GM18867 (cell line): ENCODE measurements around the gene KCNAB2.

Experiments used
- ATAC-seq: cut with Tn5 transposase; IDR thresholded peaks from one replicate; pipeline ENCODE4 v1.9.1; 2021; ENCODE audit warnings: mild to moderate bottlenecking, moderate library complexity; ENCODE audit not compliant: unreplicated experiment

The KCNAB2 gene

GRCh38 chr1:6077506-6077905, 31.8 kb downstream of the KCNAB2 start:
- no peak for ATAC-seq

DNA sequence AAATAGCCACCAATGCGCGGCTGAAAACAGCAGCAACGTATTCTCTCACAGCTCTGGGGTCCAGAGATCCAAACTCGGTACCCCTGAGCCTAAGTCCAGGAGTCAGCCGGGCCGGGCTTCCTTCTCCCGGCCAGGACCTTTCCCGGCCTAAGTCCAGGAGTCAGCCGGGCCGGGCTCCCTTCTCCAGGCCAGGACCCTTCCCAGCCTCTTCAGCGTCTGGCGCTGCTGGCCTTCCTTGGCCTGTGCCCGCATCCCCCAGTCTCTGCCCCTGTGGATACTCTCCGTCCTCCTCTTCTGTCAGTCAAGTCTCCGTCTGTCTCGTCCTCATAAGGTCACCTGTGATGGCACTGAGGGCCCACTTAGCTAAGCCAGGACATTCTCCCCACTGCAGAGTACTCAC, 32.2 kb downstream of the KCNAB2 start:
- no peak for ATAC-seq

DNA sequence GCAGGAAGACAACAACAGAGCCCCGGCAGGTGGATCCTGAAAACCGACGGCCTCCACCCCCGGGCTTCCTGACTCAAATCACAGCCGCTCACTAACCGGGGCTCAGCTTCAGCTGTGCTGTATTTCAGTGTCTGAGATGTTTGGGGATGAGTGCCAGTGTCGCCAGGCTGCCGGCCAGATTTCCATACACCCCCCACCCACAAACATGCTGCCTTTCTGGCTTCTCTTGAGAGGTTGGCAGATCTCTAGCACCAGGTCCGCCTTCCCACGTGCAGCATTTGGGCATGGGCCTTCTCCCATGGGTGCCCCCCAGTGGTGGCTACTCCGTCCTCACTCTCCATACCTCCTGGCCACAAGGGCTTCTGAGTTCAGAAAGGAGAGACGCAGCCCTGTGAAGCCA, 34.8 kb downstream of the KCNAB2 start:
- ATAC-seq, result no peak

DNA sequence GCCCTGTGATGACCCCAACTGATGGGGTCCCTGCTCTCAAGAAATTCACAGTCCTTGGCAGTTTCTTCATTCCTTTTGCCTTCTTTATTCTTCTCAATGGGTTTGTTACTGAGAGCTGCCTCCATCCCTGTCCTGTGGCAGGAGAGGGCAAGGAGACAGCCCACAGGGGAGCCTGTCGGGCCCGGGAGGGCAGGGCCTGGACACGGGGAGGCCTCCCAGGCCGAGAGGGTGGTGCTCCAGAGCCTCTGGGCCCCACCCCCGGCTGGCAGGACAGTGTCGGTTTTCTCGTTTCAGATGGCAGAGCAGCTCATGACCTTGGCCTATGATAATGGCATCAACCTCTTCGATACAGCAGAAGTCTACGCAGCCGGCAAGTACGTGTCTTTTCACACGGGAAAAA, 36.2 kb downstream of the KCNAB2 start:
- no peak for ATAC-seq

- no peak for ATAC-seq
Measured at GRCh38 chr1:6082430-6082971, 36.8 kb downstream of the KCNAB2 start.

GRCh38 chr1:6083385-6083784, 37.7 kb downstream of the KCNAB2 start:
- no peak for ATAC-seq

DNA sequence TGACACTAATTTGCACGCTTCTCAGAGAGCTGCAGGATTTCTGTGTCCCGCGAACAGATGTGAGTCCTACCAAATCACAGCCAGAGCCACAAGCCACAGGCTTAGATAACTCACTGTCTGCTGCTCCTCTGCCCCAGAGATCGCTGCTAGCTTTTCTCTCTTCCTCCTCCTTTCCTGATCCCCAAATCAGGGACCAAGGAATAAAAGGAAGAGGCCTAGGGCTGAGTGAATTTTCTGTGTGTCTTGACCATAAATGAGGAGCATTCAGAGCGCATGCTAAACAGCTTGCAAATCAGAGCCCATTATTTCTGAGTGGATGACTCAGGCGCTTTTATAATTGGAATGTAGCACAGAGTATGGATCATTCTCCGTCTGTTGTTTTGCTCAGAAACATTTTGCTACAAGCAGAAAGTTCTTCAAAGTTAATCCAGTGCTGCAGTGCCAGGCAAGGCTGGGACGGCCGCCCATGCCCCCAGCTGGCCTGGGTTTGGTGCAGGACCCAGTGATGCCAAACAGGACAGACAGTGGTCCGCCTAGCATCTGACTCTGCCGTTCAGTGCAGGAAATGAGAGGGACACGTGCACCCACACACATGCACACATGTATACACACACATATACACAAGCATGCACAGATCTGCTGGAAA, 38.2 kb downstream of the KCNAB2 start:
- no peak for ATAC-seq

GRCh38 chr1:6084781-6085495, 39.2 kb downstream of the KCNAB2 start:
- no peak for ATAC-seq

DNA sequence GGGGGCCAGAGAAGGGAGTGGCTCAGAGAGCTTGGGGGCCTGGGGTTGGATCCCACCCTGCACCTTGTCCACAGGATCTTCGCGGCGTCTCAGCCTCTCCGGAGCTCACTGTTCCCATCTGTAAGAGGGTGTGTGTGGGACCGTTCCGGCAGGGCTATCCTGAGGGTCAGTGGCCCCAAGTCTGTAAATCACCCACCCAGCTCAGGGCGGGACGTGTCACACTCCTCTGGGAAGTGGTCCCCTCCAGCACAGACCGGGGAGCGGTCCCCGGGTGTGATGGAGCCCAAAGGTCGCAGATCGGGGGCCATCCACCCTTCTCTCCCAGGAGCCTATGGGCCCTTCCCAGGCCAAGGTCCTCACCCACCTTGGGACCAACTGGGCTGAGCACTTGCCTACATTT, 40.0 kb downstream of the KCNAB2 start:
- ATAC-seq, result no peak

DNA sequence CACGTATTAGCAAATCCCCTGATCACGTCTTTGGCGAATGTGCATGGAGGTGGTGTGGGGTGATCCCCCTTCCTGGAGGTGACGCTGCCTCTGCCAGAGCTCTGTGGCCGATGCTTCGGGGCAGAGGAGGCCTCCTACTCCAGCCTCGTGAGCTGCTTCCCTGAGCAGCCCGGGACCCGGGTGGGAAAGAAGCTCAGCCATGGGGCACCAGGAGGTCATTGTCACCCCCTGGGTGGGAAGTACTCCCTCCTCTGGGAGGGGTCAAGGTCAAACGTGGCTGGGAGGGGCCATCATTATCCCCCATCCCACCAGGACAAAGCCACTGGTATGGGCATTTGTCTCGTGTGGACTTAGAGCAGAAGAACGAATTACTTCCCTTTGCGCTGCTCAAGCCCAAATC, 40.7 kb downstream of the KCNAB2 start:
- no peak for ATAC-seq

DNA sequence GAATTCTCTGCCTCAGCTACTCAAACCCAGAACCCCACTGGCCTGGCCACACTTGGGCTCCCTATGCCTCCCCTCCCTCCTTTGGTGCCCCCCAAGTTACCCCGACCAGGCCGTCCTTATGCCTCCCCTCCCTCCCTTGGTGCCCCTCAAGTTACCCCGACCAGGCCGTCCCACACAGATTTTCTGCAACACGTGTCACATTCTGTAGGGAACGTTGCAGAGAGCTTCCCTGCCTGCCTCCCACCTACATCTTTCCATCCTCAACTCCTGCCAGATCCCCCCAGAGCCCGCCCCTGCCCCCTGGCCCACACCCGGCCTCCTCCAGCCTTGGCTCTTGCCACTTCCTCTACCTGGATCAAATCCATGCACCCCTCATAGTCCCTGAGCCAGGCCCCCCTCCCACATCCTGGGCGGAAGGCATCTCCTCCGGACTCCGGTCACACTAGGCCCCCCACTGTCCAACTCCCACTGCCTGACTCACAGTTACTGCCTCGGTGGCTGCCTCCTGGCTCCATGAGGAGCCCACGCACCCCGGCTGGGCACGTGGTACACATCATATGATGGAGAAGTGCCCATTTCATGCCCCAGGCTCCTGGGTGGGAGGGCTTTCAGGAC, 41.2 kb downstream of the KCNAB2 start:
- ATAC-seq, result no peak

DNA sequence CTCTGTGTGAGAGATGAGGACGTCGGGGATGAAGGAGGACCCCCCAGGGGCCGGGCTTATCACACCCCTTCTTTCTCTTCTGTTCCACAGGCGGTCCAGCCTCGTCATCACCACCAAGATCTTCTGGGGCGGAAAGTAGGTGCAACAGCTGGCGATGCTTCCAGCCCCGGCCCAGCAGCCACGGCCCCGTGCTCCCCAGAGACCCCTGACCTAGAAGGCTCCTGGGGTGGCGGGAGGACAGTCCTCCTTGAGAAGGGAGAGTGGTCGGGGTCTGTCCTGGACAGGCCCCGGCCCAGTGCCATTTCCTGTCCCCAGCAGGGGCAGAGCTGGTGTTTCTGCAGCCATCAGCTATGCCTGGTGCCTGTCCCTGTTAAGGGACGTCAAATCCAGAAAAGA, 41.7 kb downstream of the KCNAB2 start:
- no peak for ATAC-seq

DNA sequence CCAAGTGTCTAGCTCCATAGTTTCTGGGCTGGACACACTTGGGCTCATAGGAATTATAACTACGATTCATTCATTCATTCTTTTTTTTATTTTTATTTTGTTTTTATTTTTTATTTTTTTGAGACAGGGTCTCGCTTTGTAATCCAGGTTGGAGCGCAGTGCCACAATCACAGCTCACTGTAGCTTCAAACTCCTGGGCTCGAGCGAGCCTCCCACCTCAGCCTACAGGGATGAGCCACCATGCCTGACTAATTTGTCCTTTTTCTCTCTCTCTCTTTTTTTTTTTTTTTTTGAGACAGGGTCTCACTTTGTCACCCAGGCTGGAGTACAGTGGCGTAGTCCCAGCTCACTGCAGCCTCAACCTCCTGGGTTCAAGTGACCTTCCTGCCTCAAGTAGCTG, 42.3 kb downstream of the KCNAB2 start:
- no peak for ATAC-seq

DNA sequence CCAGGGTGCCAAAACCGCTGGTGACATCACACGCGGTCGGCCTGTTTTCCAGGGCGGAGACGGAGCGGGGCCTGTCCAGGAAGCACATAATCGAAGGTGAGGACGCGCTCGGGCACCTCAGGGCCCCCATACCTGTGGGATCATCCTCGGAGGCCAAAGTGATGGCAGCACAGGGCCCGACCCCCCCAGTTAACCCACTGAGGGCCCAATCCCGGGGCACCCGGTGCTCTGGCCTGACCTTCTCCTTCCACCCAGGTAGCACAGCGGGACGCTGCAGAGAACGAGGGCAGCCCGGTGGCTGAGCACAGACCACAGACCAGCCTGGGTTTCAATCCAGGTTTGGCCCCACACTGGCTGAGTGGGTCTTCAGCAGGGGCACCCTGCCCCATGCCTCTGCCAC, 43.3 kb downstream of the KCNAB2 start:
- ATAC-seq, result no peak

DNA sequence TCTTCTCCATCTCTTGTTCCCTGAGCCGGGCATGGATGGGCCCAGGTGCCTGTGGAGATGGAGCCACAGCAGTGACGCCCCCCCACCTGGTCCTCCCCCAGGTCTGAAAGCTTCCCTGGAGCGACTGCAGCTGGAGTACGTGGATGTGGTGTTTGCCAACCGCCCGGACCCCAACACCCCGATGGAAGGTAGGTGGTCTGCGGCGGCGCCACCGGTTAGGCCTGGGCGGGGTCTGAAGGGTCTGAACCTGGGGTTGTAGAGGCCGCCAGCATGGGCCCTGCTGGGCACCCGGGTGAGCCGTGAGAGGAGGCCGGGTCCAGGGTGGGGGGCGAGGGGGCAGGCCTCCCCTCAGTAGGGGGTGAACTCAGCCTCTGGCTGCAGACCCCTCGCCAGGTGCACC, 44.6 kb downstream of the KCNAB2 start:
- no peak for ATAC-seq

- no peak for ATAC-seq
Measured at GRCh38 chr1:6090996-6091822, 45.5 kb downstream of the KCNAB2 start.

GRCh38 chr1:6091823-6092109, 46.1 kb downstream of the KCNAB2 start:
- ATAC-seq, result no peak

- no peak for ATAC-seq
Measured at GRCh38 chr1:6092211-6092610, 46.5 kb downstream of the KCNAB2 start.

- no peak for ATAC-seq
Measured at GRCh38 chr1:6093071-6093470, 47.4 kb downstream of the KCNAB2 start.

- no peak for ATAC-seq
Measured at GRCh38 chr1:6093611-6094010, 47.9 kb downstream of the KCNAB2 start.

GRCh38 chr1:6094246-6094645, 48.6 kb downstream of the KCNAB2 start:
- no peak for ATAC-seq
